ENCODE results near the gene VSNL1.

The VSNL1 gene

DNA sequence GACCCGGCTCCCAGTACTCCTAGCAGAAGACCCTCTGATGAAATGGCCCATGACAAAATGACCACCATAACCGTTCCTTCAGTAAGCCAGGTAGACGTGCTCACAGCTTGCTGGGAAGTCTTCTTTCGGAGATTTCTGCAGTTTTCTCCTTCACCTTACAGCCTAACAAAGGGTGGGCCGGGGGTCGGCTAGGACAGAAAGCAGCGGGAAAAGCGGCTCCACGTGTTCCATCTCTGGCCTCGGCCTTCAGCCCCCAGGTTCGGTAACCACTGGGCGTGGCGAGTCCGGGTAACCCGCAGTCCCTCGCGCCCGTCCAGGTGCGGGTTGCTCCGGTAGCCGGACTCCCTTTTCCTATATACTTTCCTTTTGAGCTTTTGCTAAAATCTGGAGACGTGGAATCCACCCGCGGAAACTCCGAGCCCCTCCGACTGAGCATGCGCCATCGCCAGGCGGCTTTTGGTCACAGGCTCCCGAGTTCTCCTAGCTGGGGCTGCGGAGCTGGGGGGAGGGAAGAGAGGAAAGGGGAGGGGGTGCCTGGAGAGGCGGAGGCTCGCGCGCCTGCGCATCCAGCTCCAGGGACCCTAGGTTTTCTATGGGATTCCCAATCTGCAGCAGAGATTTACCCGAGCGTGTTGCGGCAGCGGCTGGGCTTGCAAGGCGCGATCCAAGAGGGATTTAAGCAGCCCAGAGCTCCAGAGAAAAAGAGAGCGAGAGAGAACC, at the start of gene VSNL1:
TSS of gene VSNL1 (plus strand) at position 604 of the 720 bp plus-strand sequence. CDS start 51,379 bp downstream, outside the sequence.
- peak; percentile 67 for DNase-seq (ENCODE audit: low read depth, low spot score)

DNA sequence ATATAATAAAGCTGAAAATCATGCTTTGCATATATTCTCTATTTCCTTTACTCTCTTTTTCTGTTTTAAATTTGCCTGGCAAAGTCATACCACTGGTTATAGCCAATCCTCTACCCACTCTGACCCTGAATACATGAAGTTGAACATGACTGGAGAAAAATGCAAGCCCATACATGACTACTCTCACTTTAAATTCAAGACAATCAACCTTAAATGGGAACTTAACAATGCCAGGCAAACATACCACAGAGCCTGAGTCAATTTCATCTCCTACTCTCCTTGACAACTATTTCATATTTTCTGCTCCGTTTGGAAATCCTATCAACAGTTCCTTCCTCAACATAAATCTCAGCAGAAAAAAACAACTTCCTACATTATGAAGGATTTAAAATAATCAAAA, 44.9 kb upstream of the VSNL1 start:
- DNase-seq (ENCODE audit: low read depth, low spot score): no peak

DNA sequence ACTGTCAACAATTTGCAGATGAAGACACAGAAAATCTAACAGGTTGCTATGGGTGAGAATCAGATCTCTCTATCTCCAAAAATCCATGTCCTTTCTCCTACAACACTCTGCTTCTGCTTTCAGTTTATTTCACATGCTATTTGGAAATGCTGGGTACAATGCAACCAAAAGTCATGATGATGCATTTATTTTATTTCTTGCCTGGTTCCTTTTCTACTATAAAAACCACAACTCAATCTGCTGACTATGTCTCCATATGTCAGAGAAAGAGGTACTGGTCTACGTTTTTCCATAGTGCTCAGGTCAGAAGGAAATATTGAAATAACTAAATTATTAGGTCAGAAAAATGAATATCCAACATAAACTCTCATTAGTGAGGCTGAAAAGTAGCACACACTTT, 42.8 kb upstream of the VSNL1 start:
- no peak for DNase-seq (ENCODE audit: low read depth, low spot score)

DNA sequence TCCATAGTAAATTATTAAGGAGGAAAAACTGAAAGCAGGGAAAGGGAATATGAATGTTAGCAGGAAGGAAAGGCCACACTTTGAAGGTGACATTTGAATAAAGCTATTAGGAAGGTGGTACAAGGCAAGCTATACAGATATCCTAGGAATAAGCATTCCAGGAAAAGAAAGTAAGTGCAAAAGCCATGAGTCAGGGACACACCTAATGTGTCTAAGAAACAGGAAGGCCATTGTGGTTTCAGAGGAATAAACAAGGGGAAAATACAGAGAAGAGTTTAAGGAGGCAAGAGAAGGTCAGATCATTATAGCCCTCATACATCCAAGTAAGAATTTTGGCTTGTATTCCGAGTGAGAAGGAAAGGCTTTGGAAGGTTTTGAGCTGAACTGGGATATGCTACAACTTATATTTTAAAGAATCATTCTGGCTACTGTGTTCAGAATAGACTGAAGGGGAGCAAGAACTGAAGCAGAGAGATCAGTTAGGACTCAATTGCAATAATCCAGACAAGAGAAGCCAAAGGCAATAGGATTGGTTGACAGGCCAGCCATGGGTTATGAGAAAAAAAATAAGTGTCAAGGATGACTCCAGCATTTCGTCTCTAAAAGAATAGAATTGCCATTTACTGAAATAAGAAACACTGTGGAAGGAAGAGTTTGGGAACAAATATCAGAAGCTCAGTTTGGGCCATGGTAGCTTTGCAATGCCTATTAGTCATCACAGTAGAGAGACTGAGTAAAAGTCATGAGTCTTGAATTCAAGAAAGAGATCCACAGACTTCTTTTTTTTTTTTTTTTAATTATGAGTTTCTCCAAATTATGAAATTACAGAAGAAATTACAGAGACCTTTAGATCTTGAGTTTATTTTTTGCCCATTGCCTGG, 33.5 kb upstream of the VSNL1 start:
- DNase-seq (ENCODE audit: low read depth, low spot score): no peak

DNA sequence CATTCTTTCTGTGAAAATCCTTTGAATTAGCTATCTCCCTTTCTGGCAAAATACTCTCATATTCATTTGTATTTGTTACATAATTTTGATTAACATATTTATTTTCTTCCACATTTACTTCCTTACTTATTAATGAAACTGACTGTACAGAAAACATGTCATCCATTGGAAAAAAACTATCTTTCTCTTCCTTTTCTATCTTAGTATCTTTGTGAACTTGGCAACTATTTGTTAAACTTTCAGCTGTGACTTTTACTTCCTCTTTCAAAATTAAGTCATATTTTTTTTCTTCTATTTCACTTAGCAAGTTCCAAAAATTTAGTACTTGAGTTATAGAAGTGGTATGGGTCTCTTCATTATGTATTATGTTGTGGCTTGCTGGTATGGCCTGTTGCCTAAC, 24.8 kb upstream of the VSNL1 start:
- DNase-seq (ENCODE audit: low read depth, low spot score): no peak

DNA sequence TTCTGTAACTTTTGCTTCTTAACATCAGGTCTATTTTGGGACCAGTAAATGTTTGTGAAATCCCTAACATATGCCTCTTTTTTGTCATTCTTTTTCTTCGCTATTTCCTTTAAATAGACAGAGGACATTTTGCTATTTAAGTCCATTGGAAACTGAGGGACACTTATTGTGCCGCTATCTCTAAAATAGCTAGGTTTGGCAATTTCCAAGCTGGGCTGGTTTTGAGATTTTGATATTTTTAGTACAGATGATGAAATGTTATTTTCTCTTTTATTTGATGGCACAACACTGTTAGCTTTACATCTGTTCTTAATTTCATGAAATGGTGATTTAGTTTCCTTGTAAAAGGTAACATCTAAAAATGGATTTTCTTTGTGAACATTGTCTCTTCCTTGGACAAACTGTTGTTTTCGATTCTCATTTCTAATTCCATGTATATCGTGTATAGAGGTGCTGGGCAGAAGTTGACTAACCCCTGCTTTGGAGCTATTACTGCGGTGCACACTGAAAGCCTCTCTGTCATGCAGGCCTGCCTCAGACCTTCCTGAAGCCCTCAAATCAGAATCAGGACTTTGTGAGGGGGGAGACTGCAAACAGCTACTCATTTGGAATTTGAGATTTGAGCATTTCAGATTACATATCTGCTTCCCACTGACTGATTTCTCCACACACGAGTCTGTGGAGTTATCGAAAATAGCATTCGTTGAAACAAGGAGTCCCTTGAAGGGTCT, 22.9 kb upstream of the VSNL1 start:
- DNase-seq (ENCODE audit: low read depth, low spot score): no peak

DNA sequence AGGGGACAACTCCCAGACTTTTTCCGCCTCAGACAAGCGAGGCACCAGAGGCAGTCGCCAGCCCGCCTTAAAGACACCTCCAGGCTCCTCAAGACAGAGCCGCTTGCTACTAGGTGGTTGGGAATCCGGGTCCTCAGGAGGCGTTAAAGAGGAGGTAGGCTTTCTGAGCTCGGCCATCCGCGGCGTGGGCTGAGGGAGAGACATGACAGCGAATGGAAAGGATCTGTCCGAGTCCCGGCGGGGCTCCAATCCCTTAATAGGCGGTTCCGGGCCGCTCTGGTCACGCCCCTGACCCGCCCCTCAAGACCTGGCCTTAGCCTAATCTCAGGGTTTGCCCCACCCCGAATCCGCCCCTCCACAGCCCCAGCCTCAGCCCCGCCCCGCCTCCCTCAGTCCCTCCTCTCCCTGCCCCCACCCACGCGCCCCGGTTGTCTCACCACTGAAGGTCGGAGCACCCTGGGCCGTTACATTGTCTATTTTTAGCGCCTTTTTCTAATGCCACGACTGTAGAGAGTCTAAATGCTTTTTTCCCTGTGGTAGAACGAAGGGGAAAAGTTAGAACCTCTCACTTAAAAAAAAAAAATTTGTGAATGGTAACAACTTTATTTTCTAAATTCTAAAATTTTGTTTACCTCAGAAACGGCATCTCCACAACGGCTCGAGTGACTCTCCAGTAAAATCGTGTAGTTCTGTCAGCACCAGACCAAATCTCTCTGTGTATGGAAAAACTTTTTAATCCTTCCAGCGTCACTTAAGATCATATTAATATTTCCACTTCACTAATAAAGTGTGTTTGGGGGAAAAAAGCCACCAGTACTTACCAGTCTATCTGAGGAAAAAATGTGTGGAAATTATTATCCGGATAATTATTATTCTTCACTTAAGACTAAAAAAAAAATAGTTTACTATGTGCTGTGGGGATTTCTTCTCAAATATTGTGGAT, 22.0 kb upstream of the VSNL1 start, which contains the start of gene RAD51AP2:
TSS of gene RAD51AP2 (minus strand) at position 229 of the 943 bp plus-strand sequence. CDS start at position 204, 25 bp downstream.
- DNase-seq (ENCODE audit: low read depth, low spot score): peak; percentile 58

DNA sequence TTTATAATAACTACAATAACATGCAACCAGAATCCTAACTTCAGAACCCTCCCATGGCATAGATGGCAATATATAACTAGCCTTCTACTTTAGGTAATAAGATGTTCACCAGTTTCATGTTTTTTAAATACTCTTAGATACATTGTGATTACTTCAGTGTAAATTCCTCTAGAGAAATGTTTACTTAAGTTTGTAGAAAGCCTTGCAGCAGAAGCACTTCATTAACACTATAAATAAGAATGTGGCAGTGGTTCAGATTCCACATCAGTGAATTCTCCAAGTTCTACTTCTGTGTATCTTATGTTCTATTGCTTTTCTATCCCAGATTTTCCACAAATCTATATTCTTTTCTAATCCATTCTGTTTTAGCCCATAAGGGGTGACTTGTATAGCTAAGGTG, 21.0 kb upstream of the VSNL1 start:
- DNase-seq (ENCODE audit: low read depth, low spot score): no peak

DNA sequence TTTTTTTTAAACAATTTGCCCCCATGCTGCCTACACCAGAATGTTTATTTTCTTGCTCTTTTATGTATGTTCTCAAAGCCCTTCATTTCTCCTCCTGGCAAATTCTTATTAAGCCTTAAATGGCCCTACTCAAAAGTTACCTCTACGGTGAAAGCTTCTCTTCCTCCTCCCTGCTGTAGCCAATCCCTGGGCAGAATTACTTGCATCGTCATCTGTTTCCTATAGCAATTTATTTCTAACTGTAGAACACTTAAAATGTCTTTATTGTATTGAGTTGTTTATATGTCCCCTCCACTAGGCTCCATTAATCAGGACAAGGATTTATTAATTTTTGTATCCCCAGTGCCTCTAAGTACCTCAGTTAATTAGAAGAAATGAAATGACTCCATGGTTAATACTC, 19.7 kb upstream of the VSNL1 start:
- no peak for DNase-seq (ENCODE audit: low read depth, low spot score)

DNA sequence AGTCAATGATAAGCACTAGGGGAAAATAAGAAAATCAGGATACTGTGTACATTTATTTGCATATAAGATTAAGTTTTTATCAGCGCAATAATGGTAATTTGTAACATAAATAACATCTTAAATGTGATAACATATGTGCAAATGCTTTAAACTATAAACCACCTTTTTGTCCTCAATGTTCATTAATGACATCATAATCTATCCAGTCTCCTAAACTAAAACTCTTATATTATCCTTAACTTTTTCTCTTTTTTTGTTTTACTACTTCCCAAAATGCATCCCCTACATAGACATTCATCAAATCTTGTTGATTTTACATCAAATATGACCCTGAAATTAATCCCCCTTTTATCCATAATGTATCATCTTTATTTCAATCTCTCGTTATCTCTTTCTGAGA, 18.9 kb upstream of the VSNL1 start:
- DNase-seq (ENCODE audit: low read depth, low spot score): no peak

DNA sequence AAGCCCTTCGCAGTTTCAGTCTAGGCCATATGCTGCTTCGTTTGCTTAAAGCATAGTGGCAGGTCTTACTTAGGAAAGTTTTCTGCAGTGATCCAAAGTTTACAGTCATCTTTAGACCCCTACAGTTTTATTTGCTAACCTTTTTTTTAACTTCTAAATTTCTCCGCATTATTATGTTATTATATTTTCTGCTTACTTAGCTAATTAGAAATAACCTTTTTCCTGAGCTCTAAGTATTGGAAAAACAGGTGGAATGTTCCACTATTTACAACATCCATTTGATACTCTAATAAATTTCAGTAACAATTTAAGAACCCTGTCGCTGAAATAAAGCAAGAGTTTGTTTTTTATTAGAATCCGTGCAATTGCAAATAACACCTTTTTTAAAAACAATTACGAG, 18.2 kb upstream of the VSNL1 start:
- DNase-seq (ENCODE audit: low read depth, low spot score): no peak

DNA sequence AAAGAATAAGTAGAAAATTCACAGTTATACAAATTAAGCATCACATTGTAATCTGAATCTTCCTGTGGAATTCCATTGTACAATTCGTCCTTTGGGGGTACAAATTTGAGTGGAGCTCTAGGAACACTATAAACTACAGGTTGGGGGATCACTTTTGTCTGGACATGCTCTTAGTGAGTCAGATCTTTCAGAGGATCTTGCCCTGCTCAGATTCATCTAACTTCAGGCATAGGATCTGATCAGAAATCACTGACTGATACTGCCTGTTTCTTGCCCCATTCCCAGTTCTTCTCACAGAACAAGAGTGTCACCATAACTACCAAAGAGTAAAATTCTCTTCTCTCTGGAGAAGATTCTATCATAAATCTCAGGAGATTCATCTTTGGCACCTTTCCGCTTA, 10.7 kb upstream of the VSNL1 start:
- no peak for DNase-seq (ENCODE audit: low read depth, low spot score)

DNA sequence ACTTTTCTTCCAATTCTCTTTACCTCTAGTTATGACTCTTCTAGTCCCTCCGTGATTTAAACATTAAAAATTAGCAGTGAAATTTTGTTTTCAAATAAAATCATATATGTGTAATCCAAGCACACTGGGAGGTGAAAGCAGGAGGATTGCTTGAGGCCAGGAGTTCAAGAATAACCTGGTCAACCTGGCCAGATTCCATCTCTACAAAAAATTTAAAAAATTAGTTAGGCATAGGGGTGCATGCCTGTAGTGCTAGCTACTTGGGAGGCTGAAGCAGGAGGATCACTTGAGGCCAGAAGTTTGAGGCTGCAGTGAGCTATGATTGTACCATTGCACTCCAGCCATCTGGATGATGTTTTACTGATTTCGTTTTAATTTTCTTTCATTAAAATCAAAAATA, 7.0 kb upstream of the VSNL1 start:
- DNase-seq (ENCODE audit: low read depth, low spot score): no peak

DNA sequence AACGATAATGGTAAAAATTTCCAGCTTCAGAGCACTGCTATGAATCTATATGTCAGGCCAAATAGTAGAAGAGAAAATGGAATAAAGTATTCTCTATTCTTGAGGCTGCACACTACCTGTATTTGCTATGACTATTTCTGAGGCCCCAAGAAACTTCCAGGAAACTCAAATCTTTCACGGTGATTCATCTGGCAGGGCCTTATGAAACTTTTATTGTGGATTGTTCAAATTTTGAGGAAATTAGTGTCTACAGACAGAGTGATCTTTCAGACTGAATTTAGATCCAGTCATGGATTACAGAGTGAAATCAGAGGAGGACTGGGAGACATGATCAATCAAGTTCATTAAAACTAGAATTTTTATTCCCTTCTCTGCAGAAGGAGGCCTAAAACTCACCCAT, 4.1 kb upstream of the VSNL1 start:
- no peak for DNase-seq (ENCODE audit: low read depth, low spot score)

DNA sequence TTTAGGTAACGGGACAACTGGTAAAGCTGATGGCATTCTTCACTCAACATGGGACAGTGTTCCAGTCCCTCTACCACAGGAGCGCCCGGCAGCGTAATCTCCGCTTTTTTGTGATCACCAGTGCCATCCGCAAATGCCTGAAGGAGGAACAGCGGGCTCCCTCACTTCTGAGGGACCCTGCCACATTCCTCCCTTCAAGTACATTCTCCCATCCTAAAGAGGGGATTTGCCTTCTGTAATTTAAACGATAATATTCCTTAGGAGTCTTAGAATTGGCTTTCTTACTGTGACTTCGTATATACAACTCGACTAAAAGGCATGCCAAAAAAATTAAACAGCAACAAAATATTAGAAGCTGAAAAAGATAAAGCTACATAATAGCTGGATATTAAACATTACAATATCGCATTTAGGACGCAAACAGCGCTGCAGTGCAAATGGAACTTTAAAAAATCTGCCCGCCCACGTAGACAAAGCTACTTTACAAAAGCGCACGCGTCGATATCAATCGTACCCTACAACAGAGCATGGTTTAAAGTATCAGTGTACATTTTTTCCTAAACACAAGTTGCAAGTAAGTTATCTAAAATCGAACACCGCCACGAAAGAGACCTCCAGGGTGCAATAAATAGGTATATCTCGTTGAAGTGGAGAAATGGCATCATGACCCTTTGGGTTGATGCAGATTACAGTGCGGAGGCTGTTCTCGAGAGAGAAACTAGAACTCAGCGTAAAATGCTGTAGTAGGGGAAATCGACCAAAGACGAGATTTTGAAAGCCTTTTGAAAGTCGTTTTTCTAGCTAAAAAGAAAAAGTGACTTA, 2.3 kb upstream of the VSNL1 start:
- peak; percentile 8 for DNase-seq (ENCODE audit: low read depth, low spot score)

DNA sequence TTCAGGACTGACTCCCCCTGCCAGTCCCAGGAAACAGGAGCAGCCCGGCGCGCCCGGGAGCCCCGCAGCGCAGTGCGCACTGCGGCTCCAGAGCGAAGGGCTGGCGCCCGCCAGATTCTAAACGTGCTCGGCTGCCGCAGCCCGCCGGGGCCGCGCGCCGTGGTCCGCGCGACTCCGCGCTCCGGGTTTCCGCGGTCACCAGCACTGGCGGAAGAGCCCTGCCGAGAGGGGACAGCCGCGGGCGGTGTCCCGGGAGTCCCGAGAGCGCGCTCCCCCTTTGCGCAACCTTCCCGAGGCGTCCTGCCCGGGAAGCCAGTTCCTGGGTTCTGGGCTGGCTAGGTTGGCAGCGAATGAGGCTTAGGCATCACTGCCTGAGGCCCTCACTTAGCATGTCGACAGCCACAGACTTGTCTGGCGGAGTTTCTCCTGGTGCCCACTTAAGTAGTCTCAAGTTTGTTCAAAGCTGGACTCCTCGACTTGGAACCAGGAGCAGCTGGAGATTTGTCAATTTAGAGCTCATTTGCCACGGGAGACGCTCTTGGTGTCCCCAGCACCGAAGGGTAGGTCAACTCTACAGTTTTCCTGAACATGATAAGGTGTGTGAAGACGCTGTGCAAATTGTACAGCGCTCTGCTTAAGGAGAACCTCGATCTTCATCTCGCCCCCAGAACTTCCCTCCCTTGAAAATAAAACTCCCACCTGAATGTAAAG, 1.5 kb upstream of the VSNL1 start:
- DNase-seq (ENCODE audit: low read depth, low spot score): peak; percentile 11

DNA sequence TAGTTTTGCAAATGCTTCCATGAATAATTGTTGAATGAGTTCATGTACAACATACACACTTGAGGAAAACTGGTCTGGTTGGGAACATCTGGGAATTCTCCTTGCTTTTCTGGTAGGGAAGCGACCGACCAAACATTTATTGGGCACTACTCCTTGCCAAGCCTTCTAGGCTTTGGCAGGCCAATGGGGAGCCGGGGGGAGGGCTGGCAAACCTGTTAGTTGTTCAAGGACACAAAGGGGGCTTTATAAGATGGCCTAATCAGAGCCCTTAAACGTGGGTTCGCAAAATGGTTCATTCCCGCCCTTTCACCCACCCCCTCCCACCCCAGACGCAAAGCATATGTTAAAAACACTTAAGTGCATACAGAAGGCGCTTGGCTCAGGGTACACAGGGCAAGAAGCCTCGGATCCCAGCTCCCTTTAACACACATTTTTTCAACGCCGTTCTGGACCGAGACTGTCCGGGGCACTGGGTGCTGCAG, 844 bp upstream of the VSNL1 start:
- DNase-seq (ENCODE audit: low read depth, low spot score): no peak

DNA sequence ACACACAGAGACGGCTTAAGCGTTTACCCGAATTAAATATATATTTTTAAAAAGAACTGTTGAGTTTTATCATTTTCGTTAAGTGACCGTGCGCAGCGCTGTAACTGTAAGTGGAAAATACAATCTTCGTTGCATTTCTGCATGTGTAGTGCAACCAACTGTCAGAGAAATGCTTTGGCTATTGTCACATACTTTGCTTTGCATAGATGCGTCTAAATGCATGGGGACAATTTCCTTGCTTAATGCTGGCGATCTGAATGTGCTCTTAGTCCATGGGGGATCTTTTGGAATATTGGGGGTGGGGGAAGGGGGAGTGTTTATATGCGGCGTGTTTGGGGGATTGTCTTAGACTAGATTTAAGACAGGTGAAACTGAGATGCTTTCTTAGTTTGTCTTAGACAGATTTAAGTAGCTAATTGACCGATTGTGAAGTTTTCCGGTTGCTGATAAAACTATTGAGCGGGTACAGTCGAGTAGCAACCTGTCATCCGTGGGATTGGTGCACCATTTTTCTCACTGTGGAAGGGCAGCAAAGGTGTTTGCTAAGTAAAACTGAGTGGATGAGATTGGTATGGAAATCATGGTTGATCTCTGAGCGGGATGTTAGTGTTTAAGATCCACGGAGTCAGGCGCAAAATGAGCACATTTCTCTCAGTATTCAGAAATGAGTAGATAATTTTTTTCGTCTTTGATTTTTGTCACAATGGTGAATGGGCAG, 476 bp downstream of the VSNL1 start:
- no peak for DNase-seq (ENCODE audit: low read depth, low spot score)

DNA sequence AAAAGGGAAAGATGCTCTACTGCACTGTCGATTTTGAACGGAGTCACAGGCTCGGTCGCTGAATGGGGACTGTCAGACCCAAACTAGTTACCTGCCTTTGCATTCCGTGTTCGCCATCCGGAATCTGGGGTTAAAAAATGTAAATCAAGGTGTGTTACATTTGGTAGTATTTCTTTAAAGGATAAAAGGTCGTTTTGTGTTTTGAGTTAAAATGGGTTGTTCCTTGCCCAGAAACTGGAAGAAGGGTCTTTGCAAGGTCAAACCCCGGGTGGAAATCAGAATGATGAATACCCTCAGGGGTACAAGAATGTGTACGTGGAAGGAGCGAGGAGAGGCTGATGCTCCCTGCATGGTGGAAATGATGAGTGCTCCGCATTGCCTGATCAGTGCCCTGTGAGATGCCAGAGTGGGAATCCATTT, 1.0 kb downstream of the VSNL1 start:
- no peak for DNase-seq (ENCODE audit: low read depth, low spot score)
